GM18873 (cell line): ENCODE results near the gene HIVEP3.

Experiments
- ATAC-seq: cut with Tn5 transposase; IDR thresholded peaks from one replicate; pipeline ENCODE4 v1.9.1; 2021; ENCODE audit warnings: mild to moderate bottlenecking, moderate library complexity, moderate number of reproducible peaks; ENCODE audit not compliant: unreplicated experiment, low FRiP score

The HIVEP3 gene

DNA sequence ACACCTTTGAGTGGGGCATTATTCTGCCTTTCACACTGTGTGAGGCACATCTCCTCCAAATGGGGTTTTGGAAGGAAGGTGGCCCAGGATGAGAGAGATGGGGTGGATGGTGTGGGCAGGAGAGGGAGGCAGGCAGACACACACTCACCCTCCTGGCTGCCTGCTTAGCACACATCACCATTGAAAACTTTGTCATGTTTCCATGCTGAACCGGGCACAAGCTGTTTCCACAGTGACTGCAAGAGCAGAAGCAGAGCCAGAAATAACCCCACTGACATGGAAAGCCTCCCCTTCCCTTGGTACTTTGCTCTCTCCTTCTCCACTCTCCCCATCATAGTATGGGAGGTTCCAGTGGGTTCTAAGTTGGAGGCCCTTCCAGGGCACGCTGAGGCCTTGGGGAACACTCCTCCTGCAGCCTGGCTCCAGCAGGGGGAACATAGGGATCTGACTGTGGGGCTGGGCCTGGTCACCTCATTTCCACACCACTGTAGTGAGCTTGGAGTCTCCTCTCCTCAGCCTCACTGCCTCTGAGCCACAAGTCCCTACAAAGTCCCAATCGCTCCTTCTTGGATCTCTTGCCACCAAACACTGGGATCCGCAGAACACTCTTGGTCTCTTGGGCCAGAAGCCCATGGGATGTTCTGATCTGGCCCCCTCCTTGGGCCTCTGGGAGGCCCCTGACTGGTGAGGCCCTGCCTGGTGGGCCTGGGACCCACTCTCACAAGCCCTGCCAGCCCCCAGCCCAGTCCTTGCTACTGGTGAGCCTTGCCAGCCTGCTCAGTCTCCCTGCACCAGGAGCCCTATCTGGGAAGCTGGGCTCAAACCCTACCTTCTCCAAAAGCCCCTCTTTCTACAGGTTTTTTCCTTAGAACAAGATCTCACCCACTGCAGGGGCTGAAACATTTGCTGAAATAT is 271.2 kb downstream of the HIVEP3 start:
- no peak for ATAC-seq

DNA sequence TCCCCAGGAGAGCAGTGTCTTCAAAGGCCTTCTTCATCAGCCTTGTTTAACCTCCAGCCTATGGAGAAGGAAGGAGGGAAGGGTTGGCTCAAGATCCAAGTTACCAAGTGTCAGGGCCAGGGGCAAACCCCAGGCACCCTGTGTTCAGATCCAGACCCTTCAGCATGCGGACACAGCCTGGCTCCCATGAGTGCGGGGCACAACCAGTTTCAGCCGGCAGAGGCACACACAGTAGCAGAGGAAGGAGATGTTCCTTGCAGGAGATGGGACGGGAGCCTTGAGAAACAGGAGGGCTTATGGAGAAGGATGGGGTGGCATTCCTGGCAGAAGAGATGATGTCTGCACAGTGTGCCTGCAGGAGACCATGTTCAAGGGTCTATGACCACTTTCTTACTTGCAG is 272.5 kb downstream of the HIVEP3 start:
- no peak for ATAC-seq

GRCh38 chr1:41645062-41645461 is 273.7 kb downstream of the HIVEP3 start:
- no peak for ATAC-seq

DNA sequence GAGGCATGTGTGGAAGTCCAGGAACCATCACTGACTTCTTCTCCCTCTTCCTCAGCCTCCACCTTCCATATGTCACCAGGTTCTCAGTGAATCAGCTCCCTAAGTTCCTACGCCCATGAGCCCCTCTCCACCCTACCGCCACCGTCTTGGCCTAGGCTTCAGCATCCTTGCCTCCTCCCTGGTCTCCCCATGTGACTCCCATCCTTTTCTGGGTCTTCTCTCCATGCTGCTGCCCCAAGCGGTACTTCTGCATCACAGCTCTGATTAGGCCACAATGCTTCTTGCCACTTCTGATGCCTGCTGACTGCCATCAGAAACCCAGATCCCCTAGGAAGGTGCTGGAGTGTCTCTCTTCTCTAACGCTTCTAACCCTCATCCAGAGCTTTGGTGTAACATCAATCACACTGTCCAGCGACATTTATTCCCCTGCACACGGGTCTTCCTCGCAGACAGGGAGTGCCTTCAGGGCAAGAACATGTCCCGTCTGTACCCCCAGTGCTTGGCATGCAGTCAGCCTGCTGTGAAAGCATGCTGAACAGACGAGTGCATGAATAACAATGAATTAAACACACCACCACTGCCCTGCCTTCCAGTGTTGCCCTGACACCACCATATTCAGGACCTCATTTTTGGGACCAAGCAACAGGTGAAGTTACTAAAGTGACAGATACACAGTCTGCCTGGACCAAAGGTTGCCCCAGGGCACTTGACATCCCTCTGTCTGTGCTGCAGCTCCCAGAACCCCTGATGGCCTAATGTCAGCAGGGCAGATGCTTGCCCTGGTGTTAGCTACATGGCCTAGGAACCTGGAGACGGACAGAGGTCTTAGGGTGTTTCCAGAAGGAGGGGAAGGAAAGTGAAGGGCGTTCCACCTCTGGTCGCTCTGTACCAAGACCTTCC is 275.6 kb downstream of the HIVEP3 start:
- no peak for ATAC-seq

- no peak for ATAC-seq
These were observed 276.7 kb downstream of the HIVEP3 start for GRCh38 chr1:41641941-41642527.

DNA sequence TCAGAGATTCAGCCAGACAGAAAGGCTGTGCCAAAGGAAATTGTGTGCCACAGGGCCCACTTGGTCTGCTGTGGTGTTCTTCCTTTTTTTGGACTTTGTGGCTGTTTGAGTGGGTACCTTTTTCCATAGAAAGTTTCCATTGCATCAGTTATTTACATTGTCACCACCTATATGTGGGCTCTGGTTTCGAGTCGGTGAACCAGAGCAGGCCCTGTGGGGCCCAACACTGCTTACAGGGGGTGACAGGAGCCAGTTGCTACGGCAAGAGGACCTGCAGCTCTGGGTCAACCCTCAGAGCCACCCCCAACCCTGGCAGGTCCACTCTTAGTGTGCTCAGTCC is 277.3 kb downstream of the HIVEP3 start:
- ATAC-seq: no peak

DNA sequence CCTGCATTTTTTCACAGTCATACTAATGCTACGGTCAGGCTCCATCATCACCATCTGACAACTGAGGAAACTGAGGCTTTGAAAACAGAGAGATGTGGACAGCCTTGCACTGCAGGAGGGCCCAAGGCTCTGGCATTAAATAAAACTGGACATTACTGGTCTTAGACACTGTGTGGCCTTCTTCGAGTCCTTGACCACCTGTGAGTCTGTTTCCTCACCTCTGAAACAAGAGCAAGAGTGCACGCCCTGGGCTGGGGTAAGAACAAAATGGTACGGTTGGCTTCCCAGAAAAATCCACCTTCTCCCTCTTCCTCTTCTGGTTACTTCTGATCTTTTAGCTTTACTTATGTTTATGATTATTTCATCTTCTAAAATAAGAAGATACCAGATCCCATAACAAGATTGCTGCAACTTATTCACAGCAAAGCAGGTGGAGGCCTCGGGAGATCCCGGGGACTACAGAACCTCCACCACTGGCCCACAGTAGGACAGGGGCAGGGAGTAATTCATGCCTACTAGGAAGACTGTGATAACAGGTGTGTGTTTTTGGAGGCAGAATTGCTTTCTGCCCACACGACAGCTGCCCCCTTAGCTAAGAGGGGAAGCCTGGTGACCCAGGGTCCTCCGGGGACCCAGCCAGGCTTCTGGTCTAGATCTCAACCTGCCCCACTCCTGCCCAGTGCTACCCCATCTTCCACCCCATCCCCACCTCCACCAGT is 277.8 kb downstream of the HIVEP3 start:
- no peak for ATAC-seq

DNA sequence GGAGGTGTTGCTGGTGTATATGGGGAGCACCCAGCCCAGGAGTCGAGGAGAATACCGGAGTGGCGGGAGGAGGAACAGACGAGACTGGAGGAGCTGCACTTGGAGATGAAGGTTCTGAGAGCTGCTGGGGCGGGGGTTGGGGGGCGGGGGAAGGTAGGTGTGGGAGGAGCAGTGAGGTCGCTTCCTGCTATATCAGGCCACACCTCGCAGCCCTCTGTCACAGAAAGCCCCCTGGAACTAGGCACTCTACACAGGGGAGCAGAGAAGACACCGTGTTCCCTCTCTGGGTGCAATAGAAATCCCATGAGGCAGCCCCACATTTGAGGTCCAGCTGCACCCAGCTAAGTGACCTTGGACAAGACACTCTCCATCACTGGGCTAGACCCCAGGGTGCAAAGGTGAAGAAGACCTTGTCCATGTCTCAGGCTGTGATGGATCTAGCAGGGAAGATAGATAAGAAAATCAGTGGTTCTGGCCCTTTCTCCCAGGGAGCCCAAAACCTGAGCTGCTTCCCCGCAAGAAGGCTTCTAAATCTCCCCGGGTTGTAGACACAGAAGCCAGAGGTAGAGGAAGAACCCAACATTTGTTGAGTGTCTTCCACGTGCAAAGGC is 278.5 kb downstream of the HIVEP3 start:
- no peak for ATAC-seq

DNA sequence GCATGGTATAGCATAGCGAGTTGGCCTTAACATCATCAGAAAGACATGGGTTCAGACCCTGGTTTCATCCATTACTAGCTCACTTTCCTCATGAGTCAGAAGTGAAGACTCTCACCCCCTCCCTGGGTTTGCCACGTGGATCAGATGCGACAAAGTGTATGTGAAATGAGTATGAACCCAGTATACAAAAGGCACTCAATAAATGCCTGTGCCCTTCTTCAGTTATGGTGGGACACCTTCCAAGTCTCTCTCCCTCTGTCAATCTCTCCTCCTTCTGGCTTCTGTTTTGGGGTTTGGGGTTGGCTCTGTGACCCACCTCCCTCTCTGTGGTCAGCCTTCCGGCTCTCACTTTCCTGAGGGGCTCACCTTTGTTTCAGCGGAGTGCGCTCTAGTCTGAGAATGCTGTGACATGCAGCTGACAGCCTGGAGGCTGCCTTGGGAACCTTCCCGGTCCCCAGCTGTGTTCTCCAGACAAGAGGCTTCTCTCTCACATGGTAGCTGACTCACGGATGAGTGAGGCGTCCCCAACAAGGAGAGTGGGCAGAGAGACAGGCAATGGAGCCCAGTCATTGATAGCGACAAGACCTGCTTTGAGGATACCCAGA is 279.3 kb downstream of the HIVEP3 start:
- no peak for ATAC-seq

DNA sequence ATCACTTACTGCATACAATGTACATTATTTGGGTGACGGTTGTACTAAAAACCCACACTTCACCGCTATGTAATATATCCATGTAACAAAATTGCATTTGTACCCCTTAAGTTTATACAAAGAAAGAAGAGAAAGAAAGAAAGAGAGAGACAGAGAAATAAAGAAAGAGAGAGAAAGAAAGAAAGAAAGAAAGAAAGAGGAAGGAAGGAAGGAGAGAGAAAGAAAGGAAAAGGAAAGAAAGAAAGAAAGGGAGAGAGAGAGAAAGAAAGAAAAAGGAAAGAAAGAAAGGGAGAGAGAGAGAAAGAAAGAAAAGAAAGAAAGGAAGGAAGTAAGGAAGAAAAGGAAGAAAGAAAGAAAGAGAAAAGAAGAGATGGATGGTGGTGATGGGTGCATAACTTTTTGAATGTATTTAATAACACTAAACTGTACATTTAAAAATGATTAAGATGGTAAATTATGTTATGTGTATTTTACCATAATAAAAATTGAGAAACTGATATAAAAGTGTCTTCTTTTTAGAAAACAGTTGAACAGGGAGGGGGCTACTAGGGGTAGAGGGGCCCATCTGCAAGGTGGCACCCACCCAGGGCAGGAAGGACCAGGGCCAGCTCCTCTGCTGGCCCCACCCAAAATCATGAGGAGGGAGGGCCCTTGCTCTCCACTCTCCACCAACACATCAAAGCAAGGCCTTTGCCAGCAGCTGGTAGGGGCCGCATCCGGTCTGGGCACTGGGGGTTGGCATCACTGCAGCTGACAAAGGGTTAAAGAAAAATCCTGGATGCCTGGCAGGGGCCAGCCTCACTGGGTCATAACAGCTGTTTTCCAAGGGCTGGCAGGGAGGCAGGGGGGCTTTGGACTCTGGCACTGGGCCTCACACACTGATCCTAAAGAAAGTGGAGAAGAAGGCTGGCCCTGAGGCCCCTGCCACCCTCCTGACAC is 280.4 kb downstream of the HIVEP3 start:
- no peak for ATAC-seq

DNA sequence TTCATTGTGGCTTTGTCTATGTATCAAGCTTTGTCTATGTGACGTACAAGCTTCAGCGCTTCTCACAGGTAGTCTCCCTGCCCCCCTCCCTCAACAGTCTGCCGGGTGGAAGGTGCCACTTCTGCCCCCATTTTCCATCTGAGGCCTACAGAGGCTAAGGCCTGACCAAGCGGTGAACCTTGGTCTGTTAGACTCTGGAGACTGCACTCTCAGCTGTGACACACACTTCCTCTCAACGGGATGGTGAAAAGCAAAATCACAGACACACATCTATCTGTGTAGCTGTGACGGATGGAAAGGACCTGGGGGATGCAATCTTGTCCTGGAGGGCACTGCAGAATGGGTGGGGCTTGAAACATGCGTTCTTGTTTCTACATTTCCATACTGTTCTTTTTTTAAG is 281.4 kb downstream of the HIVEP3 start:
- no peak for ATAC-seq

DNA sequence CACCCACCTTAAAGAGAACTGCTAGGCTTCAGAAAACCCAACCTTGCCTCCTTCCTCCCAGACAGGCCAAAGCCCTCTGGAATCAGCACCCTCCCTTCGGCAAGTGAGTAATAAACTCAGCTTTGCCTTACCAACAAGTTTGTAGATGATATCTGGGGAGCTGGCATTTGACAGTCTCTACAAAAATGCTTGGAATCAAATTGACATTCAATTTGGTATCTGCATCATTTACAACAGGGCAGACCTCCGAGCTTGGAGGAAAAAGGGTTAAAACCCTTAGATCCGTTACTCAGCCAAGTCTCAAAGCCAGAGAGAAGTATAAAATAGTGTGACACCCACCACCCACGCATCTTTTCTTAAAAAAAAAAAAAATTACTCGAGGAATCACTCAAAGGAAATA is 285.0 kb downstream of the HIVEP3 start:
- no peak for ATAC-seq

DNA sequence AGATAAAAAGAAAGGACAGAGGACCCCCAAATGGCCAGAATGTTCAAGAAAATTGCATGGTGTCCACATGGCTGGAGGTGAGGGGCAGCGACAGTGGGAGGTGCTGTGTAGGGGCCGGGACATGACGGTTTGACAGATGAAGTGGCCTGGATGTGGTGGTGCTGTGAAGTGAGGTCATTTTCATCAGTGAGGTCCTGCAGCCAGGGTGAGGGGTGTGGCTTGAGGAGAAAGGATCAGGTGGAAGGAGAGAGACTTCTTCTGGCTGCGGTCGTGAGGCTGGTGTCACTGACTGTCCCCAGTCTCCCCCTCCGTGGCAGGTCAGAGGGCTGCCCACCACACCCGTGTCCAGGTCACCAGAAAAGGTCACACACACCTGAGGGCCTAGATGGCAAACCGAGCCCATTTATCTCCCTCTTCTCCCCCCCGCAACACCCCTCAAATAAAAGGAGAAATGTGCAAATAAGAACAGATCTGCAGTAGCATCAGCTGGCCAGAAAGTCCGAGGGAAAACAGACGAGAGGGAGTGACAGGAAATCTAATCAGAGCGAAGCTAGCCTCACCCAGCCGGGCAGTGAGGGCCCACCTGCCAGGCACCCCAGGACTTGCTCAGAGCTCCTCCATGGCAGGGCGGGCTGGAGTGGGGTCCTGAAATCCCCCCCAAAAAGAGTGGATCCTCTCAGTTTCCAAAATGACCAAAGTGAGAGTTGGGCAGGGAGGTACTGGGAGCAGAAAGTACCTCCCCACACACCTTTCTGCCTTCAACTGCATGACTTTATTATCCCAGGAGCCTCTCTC is 285.7 kb downstream of the HIVEP3 start:
- ATAC-seq: no peak

DNA sequence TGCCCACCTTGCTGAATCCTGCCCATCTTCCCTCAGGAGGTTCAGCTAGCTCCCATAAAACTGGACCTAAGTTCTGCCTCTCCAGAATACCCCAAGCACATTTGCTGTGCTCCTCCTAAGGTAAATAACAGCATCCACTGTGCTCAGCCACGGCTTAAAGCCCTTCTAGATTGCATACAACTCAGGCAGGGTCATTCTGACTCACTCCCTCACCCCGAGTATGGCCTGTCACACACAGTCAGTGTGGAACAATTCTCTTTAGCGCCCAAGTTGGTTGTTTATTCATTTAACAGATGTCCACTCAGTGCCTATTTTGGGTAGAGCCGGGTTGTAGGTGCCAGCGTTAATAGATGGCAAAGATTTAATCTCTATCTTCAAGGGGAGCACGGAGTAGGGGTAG is 286.8 kb downstream of the HIVEP3 start:
- ATAC-seq: no peak

GRCh38 chr1:41631154-41631553 is 287.6 kb downstream of the HIVEP3 start:
- no peak for ATAC-seq

GRCh38 chr1:41629571-41629970 is 289.2 kb downstream of the HIVEP3 start:
- no peak for ATAC-seq

DNA sequence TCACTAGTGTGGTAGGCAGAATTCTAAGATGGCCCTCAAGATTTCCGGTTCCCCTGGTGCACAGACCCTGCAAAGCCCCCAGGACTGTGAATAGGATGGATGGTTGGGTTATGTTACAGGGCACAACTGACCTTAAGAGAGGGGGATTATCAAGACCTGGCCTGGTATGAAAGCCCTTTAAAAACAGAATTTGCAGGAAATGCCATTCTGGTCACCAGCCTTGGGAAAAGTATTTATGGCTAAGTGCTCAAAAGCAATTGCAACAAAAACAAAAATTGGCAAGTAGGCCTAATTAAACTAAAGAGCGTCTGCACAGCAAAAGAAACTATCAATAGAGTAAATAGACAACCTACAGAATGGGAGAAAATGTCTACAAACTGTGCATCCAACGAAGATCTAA is 289.6 kb downstream of the HIVEP3 start:
- ATAC-seq: no peak
